CD4-positive, alpha-beta T cell treated with Interleukin-15 for 1 hour (primary cell): ENCODE measurements around the gene TMEM253.
A peak's percentile ranks its signal among the peaks of the same experiment; 100 is the strongest.

ENCODE experiments used
- DNase-seq: peaks from one replicate; pipeline ENCODE4 v3.0.0-alpha.2; 2020

The TMEM253 gene

GRCh38 chr14:21071225-21072030 lies 29.4 kb upstream of the TMEM253 start:
- DNase-seq, result peak; percentile 81

DNA sequence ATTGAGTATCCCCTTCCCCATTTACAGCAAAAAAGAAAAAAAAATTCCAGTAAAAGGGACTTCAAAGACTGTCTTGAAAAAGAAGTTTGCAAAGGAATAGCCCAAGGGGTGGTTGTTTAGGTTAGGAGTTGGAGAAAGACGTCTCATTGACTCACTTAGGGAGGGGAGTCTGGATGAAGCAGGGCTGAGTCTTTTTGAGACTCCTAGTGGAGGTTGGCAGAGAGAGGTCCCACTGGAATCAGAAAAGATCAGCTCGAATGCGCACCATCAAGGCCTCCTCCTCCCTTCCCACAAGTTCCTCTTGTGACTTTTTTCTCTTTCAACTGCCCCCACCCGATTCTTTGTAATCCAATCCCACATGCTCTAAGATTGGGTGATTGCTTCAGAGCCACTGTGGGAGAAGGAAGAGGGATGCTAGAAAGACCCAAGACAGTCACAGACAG lies 28.8 kb upstream of the TMEM253 start:
- DNase-seq, result peak; percentile 25

GRCh38 chr14:21072781-21073339 lies 28.0 kb upstream of the TMEM253 start:
- no peak for DNase-seq

DNA sequence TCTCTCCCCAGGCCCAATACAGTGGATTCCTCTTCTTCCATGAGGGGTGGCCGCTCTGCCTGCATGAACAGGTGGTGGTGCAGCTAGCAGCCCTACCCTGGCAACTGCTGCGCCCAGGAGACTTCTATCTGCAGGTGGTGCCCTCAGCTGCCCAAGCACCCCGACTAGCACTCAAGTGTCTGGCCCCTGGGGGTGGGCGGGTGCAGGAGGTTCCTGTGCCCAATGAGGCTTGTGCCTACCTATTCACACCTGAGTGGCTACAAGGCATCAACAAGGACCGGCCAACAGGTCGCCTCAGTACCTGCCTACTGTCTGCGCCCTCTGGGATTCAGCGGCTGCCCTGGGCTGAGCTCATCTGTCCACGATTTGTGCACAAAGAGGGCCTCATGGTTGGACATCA lies 26.9 kb upstream of the TMEM253 start:
- no peak for DNase-seq

DNA sequence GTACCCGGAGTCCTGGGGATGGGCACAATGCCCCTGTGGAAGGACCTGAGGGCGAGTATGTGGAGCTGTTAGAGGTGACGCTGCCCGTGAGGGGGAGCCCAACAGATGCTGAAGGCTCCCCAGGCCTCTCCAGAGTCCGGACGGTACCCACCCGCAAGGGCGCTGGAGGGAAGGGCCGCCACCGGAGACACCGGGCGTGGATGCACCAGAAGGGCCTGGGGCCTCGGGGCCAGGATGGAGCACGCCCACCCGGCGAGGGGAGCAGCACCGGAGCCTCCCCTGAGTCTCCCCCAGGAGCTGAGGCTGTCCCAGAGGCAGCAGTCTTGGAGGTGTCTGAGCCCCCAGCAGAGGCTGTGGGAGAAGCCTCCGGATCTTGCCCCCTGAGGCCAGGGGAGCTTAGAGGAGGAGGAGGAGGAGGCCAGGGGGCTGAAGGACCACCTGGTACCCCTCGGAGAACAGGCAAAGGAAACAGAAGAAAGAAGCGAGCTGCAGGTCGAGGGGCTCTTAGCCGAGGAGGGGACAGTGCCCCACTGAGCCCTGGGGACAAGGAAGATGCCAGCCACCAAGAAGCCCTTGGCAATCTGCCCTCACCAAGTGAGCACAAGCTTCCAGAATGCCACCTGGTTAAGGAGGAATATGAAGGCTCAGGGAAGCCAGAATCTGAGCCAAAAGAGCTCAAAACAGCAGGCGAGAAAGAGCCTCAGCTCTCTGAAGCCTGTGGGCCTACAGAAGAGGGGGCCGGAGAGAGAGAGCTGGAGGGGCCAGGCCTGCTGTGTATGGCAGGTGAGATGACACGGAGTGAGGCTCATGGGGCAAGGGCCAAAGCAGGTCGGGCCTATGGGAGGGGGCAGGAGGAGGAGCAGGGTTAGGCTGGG lies 26.2 kb upstream of the TMEM253 start:
- no peak for DNase-seq

DNA sequence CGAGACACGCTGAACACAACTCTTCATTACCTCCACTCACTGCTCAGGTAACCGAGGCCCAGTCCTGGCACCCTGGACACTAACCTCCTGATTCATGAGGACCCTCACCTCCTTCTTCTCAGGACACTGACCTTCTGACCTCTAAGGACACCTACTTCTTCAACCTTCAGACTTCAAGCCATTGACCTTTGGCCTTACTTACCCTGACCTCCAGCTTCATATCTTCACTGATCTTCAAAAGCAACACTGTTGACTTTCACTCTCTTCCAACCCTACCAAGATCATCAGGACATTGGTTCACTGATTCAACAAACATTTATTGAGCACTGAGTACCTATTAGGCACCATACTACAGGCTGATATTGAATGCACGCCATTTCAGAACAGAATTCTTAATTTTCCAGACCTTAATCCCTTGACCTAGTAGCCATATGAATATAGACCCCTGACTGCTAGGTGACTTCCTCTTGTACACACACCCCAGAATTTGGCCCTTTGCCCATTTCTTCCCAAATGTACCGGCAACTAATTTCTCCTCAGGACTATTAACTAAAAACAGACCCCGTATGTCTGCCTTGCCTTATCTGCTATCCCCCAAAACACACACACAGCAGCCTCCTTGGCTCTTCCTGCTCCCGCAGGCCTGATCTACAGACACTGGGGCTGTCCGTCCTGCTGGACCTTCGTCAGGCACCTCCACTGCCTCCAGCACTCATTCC lies 25.0 kb upstream of the TMEM253 start:
- DNase-seq, result no peak

GRCh38 chr14:21077672-21078071 lies 23.2 kb upstream of the TMEM253 start:
- DNase-seq, result no peak

DNA sequence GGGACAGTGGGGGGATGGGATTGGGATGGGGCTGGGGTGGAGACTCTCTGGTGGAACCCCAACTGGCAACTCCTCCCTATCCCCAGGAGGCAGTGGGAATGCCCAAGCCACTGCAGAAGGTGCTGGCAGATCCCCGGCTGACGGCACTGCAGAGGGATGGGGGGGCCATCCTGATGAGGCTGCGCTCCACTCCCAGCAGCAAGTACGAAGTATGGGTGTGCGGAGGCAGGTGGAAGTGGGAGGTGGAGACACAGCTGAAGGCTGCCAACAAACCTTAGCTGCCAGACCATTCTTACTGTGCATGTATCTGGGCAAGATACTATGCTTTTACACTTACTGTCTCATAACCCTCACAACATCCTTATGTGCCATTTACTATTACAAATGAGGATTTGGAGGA lies 22.6 kb upstream of the TMEM253 start:
- DNase-seq, result no peak

DNA sequence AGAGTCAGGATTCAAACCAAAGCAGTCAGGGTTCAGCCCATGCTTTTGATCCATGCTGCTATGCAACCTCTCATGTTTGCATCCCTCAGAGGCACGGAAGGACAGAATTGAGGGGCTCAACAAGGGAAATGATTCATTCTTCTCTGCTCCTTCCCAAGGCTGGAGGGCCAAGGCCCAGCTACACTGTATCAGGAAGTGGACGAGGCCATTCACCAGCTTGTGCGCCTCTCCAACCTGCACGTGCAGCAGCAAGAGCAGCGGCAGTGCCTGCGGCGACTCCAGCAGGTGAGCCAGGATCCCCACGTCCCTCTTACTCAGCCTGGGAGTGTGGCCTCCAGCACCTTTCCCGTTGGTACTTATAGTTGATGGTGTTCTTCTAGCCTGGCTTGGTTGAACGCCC lies 22.1 kb upstream of the TMEM253 start:
- DNase-seq, result no peak

GRCh38 chr14:21081521-21082142 lies 19.2 kb upstream of the TMEM253 start:
- no peak for DNase-seq

GRCh38 chr14:21083565-21084325 lies 17.1 kb upstream of the TMEM253 start:
- DNase-seq, result no peak

DNA sequence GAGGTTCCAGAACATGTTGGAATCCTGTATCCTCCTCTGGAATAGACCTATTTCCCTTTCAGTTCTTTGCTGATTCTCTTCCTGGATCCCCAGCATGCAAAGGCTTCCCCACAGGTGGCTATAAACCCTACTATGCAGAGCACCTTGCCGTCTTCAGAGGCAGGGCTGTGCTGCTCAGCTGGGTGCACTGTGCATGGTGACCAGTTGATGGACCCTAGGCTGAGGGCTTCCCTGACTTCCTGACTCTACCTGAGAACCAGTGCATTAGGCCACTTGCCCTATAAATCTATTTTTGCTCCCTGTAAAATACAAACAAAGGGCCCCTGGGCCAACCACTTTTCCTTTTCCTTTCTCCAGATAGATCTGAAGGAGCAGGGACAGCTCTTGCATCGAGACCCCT lies 16.5 kb upstream of the TMEM253 start:
- no peak for DNase-seq

DNA sequence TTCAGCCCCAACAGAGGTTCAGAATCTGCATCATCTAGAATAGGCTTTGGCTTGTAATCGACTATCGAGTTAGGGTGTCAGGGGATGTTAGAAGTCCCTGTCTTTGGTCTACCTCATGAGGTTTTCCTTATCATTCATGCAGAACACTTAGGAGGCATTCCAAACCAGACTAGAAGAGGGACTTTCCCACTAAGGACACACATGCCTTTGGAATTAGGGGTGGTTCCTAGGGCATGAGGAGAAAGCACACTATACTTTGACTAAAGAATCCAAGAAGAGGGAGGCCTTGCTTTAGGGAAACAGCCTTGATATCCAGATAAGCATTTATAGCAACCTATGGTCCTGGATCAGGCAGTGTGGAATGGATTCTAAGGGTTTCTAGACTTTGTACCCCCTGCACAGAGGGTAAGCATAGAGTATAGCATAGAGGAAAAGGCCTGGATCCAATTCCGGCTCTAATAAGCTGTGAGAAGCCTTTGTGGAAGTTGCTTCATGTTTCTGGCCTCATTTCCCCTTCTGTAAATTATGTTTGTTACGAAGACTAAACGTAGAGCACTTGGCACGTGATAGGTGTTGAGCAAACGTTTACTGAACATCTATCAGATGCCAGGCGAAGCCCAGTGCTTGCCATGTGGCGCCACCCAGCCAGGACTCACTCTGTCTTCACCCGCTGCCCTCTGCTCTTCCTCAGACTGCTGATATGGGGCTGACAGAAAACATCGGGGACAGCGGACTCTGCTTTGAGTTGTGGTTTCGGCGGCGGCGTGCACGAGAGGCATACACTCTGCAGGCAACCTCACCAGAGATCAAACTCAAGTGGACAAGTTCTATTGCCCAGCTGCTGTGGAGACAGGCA lies 15.6 kb upstream of the TMEM253 start:
- DNase-seq, result peak; percentile 60

DNA sequence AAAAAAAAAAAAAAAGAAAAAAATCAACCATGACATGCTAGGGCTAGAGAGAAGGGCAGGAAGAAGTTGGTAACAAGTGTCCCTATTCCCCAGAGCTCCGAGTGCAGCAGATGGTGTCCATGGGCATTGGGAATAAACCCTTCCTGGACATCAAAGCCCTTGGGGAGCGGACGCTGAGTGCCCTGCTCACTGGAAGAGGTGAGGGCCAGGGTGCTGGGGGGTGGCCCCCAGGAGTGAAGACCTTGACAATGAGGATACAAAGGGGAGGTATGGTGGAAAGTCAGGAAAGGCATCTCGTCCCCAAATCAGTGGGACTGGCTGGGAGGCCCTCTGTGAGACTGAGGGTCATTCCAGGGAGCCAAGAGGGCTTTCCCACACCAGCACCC lies 14.0 kb upstream of the TMEM253 start:
- no peak for DNase-seq

GRCh38 chr14:21087294-21088091 lies 13.4 kb upstream of the TMEM253 start:
- peak; percentile 96 for DNase-seq

GRCh38 chr14:21088687-21089086 lies 12.2 kb upstream of the TMEM253 start:
- DNase-seq, result no peak

- no peak for DNase-seq
These were observed 11.6 kb upstream of the TMEM253 start for GRCh38 chr14:21089271-21089670.

DNA sequence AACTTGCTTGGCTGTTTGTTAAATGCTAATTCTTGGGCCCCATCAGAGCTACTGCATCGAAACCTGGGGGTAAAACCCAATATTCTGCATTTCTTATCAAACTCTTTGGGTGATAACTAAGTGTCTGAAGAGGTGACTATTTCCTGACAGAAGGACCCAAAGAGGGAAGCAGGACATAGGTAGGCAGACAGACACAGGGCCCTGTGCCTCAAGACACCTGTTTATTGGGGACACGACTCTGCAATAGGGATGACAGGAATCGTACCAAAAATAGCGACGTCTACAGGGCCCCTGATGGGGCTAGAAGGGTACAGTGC lies 11.0 kb upstream of the TMEM253 start:
- DNase-seq, result no peak

DNA sequence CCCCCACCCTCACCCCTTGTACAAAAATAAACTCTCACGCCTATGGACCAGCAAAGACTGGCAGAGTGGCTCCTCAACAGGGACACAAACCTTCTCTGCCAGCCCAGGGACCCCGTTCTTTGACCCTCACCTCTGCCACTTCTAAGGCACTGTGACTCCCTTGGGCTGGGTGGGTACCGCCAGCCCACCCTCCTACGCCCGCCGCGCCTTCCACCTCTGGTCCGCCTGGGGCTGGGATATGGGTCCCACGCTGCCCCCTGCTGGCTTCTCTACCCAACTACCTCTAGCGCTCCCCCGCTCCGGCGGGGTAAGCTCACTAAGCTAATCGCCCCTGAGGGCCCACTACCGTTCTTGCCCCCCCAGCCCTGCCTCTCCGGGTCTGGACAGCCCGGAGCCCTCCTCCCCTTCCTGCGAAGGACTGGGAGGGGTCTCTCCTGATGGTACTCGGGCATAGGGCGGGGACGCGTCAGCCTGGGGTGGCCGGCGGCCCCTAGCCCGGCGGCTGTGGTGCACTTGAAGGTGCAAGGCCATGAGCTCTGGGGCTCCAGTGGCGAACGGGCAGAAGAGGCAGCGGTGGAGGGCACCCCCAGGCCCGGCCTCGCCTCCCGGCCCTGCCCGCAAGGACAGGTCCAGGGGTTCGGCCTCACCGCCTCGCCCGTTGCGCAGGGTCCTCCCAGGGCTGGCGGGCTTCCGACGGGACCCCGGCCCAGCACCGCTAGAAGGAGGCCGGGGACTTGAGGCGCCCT lies 10.5 kb upstream of the TMEM253 start:
- DNase-seq, result no peak
